ENCODE measurements around the gene SOSTDC1. TPM values are rescaled to one million over a fixed set of nuclear protein-coding genes. Genes with fewer than 3 reads are reported as not detected.

Gene SOSTDC1
- total RNA-seq, 2 donors from 2014 or later = 2.3 to 3.0 TPM

- Histone ChIP-seq H3K4me3 (no peak overlapping the region), H3K27me3 (replicated peaks; ENCODE audit: insufficient read depth) (no peaks in the 10 kb centered on the region), H3K27ac (no peak overlapping the region), H3K4me1 (replicated peaks) (no peaks in the 10 kb centered on the region), H3K36me3 (no peaks in the 10 kb centered on the region), H3K9me3 (no peaks in the 10 kb centered on the region)
- intact Hi-C loops (cut with DNase I) = no loop called here
- DNase-seq (ENCODE audit: low spot score) = no peak
- 72% methylated on average over 2 of the region's 2 CpGs for WGBS
- TF ChIP-seq CTCF (IDR thresholded peaks at IDR 0.05) = no peak
- TF ChIP-seq POLR2AphosphoS5 (IDR thresholded peaks at IDR 0.05) = no peak
- no peak for TF ChIP-seq POLR2A (IDR thresholded peaks at IDR 0.05)
Measured at GRCh38 chr7:16491148-16491547, 25.6 kb upstream of the SOSTDC1 start.

GRCh38 chr7:16484453-16485158 lies 19.1 kb upstream of the SOSTDC1 start:
- no peak for DNase-seq (ENCODE audit: low spot score)
- Histone ChIP-seq H3K9me3 (no peaks in the 10 kb centered on the region), H3K27ac (no peak overlapping the region), H3K36me3 (no peaks in the 10 kb centered on the region), H3K4me3 (no peak overlapping the region), H3K4me1 (replicated peaks) (no peaks in the 10 kb centered on the region), H3K27me3 (replicated peaks; ENCODE audit: insufficient read depth) (no peaks in the 10 kb centered on the region)
- WGBS = 55% methylated on average over 4 of the region's 4 CpGs
- TF ChIP-seq POLR2AphosphoS5 (IDR thresholded peaks at IDR 0.05) = no peak
- no peak for TF ChIP-seq CTCF (IDR thresholded peaks at IDR 0.05)
- no peak for TF ChIP-seq POLR2A (IDR thresholded peaks at IDR 0.05)
- intact Hi-C loops (cut with DNase I) = no loop called here

- WGBS = 49% methylated on average over 7 of the region's 7 CpGs
- TF ChIP-seq CTCF (IDR thresholded peaks at IDR 0.05) (no peak), POLR2A (IDR thresholded peaks at IDR 0.05) (no peak), POLR2AphosphoS5 (IDR thresholded peaks at IDR 0.05) (no peak)
- DNase-seq (ENCODE audit: low spot score) = no peak
Measured at GRCh38 chr7:16479591-16479990, 14.1 kb upstream of the SOSTDC1 start.

GRCh38 chr7:16479161-16479560 lies 13.6 kb upstream of the SOSTDC1 start:
- Histone ChIP-seq H3K36me3 (no peaks in the 10 kb centered on the region), H3K9me3 (no peaks in the 10 kb centered on the region), H3K4me3 (no peak overlapping the region), H3K4me1 (replicated peaks) (no peaks in the 10 kb centered on the region), H3K27ac (no peak overlapping the region), H3K27me3 (replicated peaks; ENCODE audit: insufficient read depth) (no peaks in the 10 kb centered on the region)
- WGBS = 53% methylated on average over 4 of the region's 4 CpGs
- DNase-seq (ENCODE audit: low spot score) = no peak
- intact Hi-C loops (cut with DNase I) = no loop called here
- TF ChIP-seq POLR2A (IDR thresholded peaks at IDR 0.05) = no peak
- TF ChIP-seq CTCF (IDR thresholded peaks at IDR 0.05) = no peak
- TF ChIP-seq POLR2AphosphoS5 (IDR thresholded peaks at IDR 0.05) = no peak

More at GRCh38 chr7:16479591-16479990, 14.1 kb upstream of the SOSTDC1 start:
- intact Hi-C loops (cut with DNase I) = no loop called here
- Histone ChIP-seq H3K36me3 (no peaks in the 10 kb centered on the region), H3K4me1 (replicated peaks) (no peaks in the 10 kb centered on the region), H3K27ac (no peak overlapping the region), H3K9me3 (no peaks in the 10 kb centered on the region), H3K4me3 (no peak overlapping the region), H3K27me3 (replicated peaks; ENCODE audit: insufficient read depth) (no peaks in the 10 kb centered on the region)

GRCh38 chr7:16471933-16472332 lies 6.4 kb upstream of the SOSTDC1 start:
- no peaks in the 10 kb centered on the region for H3K27me3 ChIP-seq (replicated peaks; ENCODE audit: insufficient read depth)
- DNase-seq (ENCODE audit: low spot score) = no peak
- no peak overlapping the region for H3K27ac ChIP-seq
- H3K36me3 ChIP-seq = no peaks in the 10 kb centered on the region
- H3K4me1 ChIP-seq (replicated peaks) = no peaks in the 10 kb centered on the region
- WGBS = 91% methylated on average over 4 of the region's 4 CpGs
- TF ChIP-seq POLR2A (IDR thresholded peaks at IDR 0.05) = no peak
- TF ChIP-seq CTCF (IDR thresholded peaks at IDR 0.05) = no peak
- no peak for TF ChIP-seq POLR2AphosphoS5 (IDR thresholded peaks at IDR 0.05)
- H3K9me3 ChIP-seq = no peaks in the 10 kb centered on the region
- H3K4me3 ChIP-seq = no peak overlapping the region
- intact Hi-C loops (cut with DNase I) = no loop called here

All from prostate gland (tissue), 2 donors.